GM18511 (cell line): ENCODE measurements around the gene XAGE2.
"Not testable (repeated sequence)": the region's sequence is repeated elsewhere in the genome, so short reads cannot be mapped to it uniquely, and the experiment has no call there.

Experiments used
- ATAC-seq: cut with Tn5 transposase; IDR thresholded peaks from one replicate; pipeline ENCODE4 v1.9.1; 2021; ENCODE audit warnings: mild to moderate bottlenecking, moderate library complexity; ENCODE audit not compliant: unreplicated experiment

The XAGE2 gene

DNA sequence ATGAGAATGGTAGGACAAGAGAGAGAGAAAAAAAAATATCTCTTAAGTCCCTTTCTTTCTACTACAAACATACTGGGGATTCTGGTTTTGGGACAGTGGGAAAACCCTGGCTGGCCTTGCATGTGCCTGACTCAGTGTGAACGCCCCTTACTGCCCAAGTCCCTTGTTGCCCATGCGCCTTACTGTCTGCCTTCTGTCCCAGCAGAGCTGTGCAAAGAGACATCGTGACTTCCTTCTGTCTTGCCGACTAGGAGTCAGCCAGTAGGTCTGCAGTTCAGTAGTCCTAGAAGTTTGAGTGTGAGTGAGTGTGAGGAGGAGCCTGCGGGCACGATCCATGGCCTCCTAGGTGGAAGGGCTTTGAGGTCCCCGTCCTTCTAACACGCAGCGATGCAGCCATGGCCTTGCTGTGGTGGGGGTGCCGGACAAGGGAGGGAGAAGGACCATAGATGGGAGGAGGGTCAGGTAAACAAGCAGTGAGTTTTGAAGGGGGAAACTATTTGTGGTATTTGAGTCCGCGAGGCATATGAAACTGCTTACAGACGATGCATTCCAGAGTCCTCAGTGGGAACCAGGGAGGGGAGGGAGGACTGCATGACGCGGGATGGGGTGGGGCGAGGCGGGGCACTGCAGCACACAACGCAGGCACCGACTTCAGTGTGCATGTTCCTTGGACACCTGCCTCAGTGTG lies at the start of gene XAGE2:
Gene XAGE2, plus strand, starts transcription at position 654 of the 688 bp plus-strand sequence. CDS start 994 bp downstream, outside the sequence.
- ATAC-seq, result no peak

- no peak for ATAC-seq
Measured at GRCh38 chrX:52337410-52337809, 31.4 kb upstream of the XAGE2 start.

DNA sequence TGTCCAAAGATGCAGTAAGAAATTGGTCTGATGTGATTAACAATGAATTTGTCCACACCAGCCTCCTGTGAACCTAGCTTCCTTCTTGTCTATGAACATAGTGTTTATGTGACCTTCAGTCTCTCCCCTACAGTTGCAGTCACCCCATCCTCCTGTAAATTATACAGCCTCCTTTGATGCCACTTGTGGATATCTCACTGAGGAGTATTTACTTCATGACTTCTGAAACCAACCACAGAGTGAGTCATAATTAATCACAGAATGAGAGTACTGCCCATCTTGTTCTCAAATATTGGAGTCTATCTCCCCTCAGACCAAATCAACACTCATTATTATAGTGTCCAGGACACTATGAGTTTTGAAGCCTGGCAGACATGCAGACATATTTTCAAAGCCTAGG lies 27.3 kb upstream of the XAGE2 start:
- ATAC-seq, result no peak

- ATAC-seq, result not testable (repeated sequence)
Measured at GRCh38 chrX:52343131-52343530, 25.7 kb upstream of the XAGE2 start.

DNA sequence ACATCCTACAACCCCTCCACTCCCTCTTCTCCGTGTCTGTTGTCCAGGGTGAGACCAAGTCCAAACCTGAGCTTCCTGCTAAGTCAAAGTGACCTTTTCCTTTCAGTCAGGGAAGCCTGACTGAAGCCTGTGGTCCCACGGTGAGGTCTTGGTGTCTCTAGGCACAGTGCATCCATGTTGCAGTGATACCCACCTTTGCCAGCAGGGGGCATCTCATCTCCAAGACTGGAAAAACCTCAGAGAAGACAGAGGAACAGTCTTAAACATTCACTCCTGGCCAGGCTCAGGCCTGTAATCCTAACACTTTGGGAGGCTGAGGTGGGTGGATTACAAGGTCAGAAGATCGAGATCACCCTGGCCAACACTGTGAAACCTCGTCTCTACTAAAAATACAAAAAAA lies 23.4 kb upstream of the XAGE2 start:
- ATAC-seq, result peak; percentile 77

- ATAC-seq, result no peak
Measured at GRCh38 chrX:52346174-52347165, 22.4 kb upstream of the XAGE2 start.

GRCh38 chrX:52349681-52350080 lies 19.1 kb upstream of the XAGE2 start:
- ATAC-seq, result no peak

GRCh38 chrX:52352551-52352950 lies 16.3 kb upstream of the XAGE2 start:
- ATAC-seq, result no peak

DNA sequence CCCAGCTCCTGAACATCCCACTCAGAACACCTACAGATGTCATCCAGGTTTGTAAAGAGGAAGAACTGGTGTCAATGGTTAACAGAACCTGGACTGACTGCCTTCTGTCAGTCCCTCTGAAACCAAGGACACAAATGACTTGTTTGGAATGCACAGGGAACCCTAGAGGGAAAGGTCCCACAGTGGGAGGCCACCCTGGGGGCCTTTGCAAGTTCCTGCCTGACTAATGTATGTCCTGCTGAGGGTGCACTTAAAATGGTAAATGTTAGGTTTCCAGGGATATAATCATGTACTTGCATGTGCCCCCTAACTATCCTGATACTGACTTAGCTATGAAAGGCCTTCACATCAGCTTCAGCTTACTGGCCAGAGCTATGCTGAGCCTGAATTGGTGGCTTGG lies 15.0 kb upstream of the XAGE2 start:
- ATAC-seq, result no peak

GRCh38 chrX:52355108-52355507 lies 13.7 kb upstream of the XAGE2 start:
- ATAC-seq, result no peak

DNA sequence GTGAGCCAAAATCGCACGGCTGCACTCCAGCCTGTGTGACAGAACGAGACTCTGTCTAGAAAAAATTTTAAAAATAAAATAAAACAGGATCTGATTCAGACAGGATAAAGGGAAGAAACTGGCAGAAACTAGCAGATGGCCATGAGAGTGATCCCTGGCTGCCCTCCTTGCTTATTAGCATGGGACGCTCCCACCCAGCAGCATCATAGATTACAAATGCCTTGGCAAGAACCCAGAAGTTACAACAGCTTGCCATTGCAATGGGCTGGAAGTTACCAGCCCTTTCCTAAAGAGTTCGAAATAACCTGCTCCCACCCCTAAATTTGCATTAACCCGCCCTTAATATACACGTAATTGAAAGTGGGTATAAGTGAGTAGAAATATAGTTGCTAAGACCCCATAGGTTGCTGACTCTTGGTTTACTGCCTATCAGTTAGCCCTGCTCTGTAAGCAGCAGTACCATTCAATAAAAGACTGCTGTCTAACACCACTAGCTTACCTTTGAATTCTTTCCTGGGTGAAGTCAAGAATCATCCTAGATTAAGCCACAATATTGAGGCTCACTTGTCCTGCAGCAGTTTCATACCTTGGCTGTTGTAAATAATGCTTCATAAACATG lies 9.1 kb upstream of the XAGE2 start:
- no peak for ATAC-seq

- no peak for ATAC-seq
Measured at GRCh38 chrX:52361941-52362340, 6.9 kb upstream of the XAGE2 start.

DNA sequence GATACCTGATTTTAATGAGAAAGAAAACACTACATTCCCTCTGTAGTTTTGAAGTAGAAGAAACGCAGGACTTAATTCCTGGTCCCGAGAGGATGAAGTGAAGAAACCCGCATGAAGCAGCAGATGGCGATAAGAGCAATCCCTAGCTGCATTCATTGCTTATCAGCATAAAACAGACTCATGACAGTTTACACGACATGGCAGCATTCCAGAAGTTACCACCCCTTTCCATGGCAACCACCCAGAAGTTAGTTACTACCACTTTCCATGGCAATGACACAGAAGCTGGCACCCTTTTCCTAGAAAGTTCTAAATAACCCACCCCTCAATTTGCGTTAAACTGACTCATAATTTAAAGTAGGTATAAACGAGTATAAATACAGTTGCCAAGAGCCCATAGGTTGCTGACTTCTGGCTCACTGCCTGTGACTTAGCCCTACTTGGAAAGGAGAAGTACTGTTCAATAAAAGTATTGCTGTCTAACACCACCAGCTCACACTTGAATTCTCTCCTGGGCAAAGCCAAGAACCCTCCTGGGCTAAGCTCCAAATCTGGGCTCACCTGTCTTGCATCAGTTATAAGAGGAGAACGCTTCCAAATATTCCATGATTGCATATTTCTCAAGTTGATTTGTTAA lies 5.5 kb upstream of the XAGE2 start:
- ATAC-seq, result no peak

GRCh38 chrX:52378870-52379269 lies 10.0 kb downstream of the XAGE2 start:
- ATAC-seq, result no peak

DNA sequence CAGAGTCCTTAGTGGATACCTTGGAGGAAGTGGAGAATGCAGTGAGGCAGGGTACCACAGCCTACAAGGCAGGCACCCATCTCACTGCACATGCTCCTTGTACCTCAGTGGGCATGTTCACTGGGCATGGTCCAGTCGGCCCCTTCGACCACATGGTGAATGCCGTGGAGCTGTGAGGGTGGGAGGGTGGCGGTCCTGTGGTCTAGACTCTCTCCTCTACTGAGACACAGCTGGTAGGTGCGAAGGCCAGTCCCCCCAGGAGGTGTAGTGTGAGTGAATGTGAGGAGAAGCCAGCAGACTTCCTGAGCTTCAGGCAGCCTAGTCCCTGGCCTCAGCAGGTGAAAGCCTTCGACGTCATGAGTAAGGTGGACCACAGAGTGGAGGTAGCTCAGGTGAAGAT lies 12.2 kb downstream of the XAGE2 start:
- no peak for ATAC-seq

DNA sequence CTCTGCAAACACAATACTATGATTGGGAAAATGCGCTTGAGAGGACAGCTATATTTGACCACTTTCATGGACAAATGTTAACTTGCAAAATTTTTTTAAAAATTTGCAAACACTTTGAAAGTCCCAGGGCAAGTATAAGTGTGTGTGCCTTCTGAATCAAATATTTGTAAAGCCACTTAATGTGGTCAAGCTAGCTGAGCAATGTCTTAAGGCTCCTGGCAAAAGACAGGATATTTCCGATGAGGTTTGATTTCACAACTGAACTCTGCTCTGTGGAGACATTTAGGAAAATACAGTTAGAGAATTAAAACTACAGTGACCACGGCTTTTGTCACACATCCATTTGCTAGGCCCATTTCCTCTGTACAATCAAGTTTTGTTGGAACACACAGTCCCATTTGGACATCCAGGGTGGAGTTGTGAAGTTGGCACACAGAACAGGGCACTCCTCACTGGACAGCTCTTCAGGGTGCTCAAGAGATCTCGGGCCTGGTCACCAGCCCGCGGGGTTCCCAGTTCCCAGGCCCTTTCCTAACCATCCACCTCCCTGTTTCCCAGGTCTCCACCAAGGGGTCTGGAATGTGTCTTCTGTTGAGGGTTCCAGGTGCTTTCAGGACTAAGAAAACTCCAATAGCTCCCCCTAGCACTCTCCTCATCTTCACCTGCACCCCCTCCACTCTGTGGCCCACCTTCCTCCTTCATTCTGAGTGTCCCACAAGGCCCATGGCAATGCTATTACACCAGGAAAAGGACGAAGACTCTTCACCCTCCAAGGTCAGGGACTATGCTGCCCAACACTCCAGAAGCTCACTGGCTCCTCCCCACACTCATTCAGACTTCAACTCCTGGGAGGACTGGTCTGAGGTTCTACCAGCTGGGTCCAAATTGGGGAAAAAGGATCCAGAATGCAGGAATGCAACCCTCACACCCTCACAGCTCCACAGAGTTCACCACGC lies 41.9 kb downstream of the XAGE2 start:
- no peak for ATAC-seq

GRCh38 chrX:52415304-52415703 lies 46.5 kb downstream of the XAGE2 start:
- ATAC-seq, result no peak

DNA sequence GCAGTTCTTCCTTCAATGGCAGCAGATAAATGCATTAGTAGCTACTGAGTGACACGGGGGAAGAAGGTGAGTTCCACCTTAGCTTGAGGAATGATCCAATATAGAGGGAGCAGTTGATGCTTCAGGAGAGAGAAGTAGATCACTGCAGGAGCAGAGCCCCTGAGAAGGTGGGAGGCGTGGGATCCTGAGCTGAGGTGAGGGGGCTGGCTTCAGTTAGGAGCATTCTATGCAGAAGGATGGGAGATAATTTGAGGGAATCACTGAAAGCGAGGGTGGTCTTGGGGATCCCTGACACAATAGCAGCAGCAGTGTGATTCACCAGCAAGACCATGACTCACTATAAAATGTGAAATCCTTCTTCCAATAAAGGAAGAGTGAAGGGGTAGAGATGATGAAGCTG lies 48.0 kb downstream of the XAGE2 start:
- no peak for ATAC-seq

GRCh38 chrX:52420824-52421443 lies 52.1 kb downstream of the XAGE2 start:
- ATAC-seq, result no peak

DNA sequence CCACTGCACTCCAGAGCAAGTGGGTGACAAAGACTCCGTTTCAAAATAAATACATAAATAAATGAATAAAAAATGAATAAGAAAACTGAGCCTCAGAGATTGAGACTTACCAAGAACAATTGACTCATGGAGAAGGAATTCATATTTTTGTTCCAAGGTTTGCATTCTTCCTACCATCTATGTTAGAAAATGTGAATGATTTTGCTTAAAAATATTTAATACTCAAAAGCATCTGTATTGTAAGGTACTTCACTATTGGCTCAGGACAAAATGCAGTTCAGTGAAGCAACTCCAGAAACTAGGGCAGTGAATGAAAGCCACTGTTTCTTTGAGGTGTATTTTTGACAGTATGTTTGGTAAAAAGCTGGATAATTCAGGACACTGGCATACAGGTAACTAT lies 54.1 kb downstream of the XAGE2 start:
- ATAC-seq, result no peak
